Testis (tissue), 2 donors: ENCODE measurements around the gene SRGAP1.
"Not testable (repeated sequence)": the region's sequence is repeated elsewhere in the genome, so short reads cannot be mapped to it uniquely, and the experiment has no call there.

ENCODE experiments used
- POLR2A ChIP-seq: fragments of 450-650 bp; IDR thresholded peaks from one replicate; pipeline ENCODE4 v1.6.1; 2017; ENCODE audit warnings: antibody characterized with exemption, mild to moderate bottlenecking, moderate library complexity
- TF ChIP-seq, protein P1 (sequence below), 3 experiments: fragments of 450-650 bp in 2 of 3; fragments of 200-600 bp in 1 of 3; sonication (generic) in 1 of 3; IDR thresholded peaks; one replicate each; pipeline ENCODE4 v1.5.1; 2016 to 2019; ENCODE audit warnings: antibody characterized with exemption in 3 of 3, mild to moderate bottlenecking in 2 of 3, moderate library complexity in 1 of 3

DNA sequence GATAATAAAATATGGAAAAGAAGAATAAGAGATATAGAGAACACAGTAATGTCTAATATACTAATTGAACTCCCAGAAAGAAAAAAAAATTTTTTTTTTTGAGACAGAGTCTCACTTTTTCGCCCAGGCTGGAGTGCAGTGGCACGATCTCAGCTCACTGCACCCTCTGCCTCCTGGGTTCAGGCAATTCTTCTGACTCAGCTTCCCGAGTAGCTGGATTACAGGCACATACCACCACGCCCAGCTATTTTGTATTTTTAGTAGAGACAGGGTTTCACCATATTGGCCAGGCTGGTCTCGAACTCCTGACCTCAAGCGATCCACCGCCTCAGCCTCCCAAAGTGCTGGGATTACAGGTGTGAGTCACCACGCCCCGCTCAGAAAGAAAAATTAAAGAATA is 232.1 kb downstream of the SRGAP1 start:
- TF ChIP-seq, protein P1, sequence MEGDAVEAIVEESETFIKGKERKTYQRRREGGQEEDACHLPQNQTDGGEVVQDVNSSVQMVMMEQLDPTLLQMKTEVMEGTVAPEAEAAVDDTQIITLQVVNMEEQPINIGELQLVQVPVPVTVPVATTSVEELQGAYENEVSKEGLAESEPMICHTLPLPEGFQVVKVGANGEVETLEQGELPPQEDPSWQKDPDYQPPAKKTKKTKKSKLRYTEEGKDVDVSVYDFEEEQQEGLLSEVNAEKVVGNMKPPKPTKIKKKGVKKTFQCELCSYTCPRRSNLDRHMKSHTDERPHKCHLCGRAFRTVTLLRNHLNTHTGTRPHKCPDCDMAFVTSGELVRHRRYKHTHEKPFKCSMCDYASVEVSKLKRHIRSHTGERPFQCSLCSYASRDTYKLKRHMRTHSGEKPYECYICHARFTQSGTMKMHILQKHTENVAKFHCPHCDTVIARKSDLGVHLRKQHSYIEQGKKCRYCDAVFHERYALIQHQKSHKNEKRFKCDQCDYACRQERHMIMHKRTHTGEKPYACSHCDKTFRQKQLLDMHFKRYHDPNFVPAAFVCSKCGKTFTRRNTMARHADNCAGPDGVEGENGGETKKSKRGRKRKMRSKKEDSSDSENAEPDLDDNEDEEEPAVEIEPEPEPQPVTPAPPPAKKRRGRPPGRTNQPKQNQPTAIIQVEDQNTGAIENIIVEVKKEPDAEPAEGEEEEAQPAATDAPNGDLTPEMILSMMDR (IDR thresholded peaks at IDR 0.05), result not testable (repeated sequence)
- not testable (repeated sequence) for TF ChIP-seq POLR2A
